HG03159 (cell line): ENCODE results near the gene PDE4B.

ENCODE experiments used
- ATAC-seq: cut with Tn5 transposase; IDR thresholded peaks from one replicate; pipeline ENCODE4 v1.9.1; 2021; ENCODE audit warnings: mild to moderate bottlenecking, moderate library complexity; ENCODE audit not compliant: unreplicated experiment

The PDE4B gene

GRCh38 chr1:66275083-66275482, 482.4 kb downstream of the PDE4B start:
- no peak for ATAC-seq

DNA sequence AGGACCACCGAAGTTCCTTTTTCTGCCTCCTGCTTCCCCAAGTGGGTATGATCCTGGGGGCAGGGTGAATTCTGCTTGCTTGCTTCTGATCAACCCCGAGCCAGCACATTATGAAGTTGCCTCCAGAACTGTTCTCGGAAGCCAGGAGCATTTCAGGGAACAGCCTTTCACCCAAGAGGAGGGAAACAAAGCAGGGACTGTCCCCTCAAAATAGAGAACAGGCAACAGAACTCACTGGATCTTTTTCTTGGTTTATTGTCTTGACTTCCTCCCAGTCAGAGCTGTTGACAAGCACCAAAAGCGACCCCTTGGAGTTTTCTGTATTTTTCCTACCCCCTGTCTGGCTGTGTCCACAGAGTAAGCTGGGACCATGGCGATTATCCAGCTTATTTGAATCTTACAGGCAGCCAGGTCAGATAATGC, 482.9 kb downstream of the PDE4B start:
- ATAC-seq: no peak

DNA sequence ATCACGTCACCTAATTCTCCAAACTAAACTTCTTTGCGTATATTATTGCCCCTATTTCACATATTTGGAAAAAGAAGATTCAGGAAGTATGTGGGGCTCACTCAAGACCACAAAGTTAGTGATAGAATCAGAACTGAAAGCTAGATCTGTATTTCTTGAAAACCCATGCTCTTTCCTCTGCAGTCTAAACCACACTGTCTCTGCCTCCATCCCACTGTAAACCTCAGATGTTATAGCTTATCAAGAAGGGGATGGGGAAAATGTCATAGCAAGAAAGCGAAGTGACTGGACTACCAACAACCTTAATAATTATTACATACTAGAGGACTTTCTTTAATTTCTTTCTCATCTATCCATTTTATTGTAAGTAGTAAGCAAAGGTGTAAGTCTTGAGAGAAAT, 483.5 kb downstream of the PDE4B start:
- peak; percentile 69 for ATAC-seq

DNA sequence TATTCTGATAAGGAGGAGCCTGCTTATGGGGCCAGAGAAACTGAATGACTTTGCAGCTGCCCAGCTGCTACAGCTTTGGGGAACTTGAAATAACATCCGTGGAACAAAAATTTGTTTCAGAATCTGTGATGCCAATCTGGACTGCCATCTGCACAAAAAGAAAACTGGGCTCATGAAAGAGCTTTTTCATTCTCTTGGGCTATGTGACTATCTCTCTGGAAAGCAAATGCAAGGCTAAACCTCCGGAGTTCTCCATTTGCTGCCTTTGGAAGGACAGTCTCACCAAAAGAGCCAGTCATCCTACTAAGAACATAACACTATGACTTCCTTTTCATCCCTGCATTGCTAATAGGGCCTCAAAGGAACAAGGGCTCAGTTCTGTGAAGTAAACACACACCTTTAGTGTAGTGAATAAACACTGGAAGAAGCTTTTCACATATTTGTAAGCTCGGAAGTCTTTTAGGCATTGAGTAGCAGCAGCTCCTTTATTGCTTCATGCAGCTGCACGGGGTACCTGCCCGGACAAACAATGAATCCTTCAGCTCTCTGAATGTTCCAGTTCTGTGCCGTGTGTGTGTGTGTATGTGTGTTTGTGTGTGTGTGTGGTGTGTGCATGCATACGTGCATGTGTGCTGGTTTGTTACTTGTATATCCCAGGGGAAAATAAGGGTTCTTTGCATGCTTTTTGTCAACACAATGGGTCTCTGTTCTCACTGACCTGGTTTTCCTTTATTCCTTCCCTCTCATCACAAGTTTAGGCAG, 485.7 kb downstream of the PDE4B start:
- peak; percentile 27 for ATAC-seq

- no peak for ATAC-seq
Observed at GRCh38 chr1:66281808-66282207, 489.1 kb downstream of the PDE4B start.

DNA sequence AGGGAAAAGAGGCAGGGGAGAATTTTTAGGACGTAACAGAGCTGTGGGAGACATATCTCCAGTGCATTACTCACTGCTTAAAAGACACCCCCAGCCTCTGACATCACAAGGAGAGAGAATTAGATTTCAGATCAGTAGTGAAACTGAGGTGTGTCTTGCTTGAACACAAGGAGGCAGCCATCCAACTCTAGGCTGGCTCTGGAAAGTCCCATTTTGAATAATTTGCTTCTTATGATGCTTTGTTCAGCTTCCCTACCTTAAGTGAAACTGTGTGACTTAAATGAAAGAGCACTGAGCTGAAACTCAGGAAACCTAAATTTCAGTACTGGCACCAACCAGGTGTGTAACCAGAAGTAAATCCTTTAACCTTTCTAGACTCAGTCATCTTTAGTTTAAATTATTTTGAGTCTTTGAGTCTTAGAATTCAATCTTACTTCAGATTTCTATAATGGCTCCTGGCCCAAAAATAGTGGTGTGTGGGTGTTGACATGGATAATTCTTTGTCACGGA, 489.7 kb downstream of the PDE4B start:
- peak; percentile 80 for ATAC-seq

GRCh38 chr1:66282891-66283621, 490.4 kb downstream of the PDE4B start:
- ATAC-seq: no peak

DNA sequence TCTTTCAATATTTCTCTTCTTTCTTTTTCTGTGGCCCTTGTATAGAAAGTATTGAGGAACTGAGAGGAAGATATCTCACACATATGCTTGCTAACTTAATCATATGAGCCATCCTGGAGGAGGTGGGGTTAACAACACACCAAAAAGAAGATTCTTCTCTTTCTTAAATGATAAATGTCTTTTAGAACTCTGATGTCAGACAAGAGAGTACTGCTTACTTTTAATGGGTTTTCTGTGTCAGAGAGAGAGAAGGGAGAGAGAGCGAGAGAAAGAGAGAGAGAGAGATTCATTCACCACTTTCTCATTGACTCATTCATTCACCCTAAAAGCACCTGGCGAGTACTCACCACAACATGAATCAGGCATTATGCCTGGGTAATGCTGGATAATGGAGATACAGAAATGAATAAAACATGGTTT, 490.9 kb downstream of the PDE4B start:
- ATAC-seq: peak; percentile 52

DNA sequence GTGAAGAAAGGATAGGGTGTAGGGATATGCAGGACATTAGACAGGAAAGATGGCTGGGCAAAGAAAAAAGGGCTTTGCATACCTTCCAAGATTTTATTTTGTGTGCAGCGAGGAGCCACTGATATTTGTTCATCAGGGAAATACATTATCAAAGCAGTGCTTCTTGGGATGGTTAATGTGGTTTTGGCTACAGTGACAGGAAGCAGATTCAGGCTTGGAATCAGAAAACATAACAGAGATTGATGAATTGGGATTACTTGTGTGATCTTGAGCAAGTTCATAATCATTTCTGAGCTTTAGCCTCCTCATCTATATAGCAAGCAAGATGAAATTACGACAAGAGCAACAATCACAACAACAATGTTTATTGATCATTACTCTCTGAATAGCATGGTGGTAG, 492.1 kb downstream of the PDE4B start:
- ATAC-seq: no peak

DNA sequence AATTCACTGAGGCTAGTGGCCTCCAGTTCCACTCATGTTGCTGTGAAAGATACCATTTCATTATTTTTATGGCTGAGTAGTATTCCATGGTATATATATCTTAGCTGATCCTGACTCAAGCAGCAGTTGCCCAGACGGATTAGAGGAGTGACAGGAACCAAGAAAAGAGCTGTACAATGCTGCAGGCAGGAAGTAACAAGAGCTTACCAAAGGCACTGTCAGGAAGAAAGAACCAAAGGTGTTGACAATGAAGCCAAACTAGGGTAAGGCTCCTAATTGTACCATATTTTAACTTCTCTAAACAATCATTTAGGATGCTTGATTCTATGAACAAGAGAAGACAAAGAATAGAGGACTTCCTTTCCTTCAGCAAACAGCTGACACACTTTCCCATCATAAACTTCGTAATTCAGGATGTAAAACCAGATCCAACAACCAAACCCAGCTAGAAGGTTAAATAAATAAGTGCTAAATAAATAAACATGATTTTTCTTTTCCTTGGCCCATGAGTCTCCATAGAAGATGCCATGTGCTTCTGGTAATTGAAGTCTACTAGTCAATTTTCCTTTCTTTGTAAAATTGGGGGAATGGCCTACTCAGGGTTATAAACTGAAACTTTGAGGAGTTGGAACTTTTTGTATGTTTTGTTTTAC, 493.0 kb downstream of the PDE4B start:
- no peak for ATAC-seq

GRCh38 chr1:66286307-66286706, 493.6 kb downstream of the PDE4B start:
- no peak for ATAC-seq

GRCh38 chr1:66288048-66288447, 495.4 kb downstream of the PDE4B start:
- ATAC-seq: no peak

DNA sequence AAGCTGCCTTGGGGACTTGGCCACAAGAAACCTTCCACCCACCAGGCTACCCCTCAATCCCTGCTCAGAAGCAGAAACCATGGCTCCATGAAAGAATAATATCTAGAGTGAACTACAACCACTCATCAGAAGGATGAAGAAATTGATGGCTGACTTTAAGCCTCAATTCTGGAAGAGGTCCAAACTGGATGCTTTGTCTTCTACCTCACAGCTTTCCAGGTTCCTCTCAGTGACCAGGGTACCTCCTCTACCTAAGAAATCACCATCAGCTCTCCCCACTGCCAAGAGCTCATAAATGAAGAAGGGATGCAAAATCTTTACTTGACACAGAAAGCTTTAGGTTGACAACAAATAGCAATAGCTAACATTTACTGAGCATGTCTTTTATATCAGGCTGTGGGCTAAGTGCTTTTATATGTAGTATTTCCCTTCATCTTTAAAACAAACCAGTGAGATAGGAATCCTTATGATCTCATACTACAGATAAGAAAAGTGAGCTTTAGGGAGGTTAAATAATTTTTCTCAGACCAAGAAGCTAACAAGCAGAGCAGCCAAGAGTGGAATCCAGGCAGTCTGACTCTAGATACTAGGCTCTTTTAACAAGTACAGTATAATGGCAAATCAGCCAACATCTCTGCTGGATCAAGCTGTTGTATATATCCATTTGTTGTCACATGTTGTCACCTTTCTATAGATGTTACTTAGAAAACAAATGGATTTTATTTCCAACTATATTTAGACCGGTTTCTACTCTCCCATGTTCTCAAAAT, 498.3 kb downstream of the PDE4B start:
- no peak for ATAC-seq

DNA sequence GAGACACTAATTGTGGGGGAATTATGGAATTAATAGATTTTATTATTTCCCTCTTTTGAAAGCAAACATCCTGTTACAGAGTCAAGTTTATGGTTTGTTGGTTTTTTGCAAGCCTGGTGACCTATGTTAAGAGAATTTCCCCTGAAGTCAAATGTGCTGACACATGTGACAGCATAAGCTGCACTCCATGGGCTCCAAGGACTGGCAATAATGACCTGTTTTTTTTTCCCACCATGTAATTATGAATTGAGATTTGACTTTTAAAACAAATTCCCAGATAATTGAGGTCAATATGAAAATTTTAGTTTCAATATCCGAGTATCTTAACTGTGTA, 498.8 kb downstream of the PDE4B start:
- no peak for ATAC-seq

DNA sequence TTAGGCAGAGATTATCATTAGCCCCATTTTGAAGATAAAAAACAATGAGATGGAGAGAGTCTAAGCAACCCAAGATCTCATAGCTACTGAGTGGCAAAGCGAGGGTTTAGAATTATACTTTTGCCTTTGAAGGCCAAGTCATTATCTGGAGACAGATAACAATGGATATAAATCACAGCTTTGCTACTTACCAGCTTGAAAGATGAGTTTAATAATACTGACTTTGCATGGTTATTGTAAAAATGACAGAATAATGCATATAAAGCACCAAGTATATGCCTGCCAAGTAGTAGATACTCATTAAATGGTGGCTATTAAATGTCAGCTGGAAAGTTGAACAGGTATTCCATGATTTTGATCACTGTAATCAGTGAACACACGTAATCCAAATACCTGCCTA, 499.6 kb downstream of the PDE4B start:
- ATAC-seq: no peak

GRCh38 chr1:66292944-66293343, 500.2 kb downstream of the PDE4B start:
- ATAC-seq: no peak

GRCh38 chr1:66294707-66295370, 502.1 kb downstream of the PDE4B start:
- no peak for ATAC-seq

GRCh38 chr1:66295803-66296202, 503.1 kb downstream of the PDE4B start:
- no peak for ATAC-seq

GRCh38 chr1:66296370-66296769, 503.7 kb downstream of the PDE4B start:
- ATAC-seq: no peak

DNA sequence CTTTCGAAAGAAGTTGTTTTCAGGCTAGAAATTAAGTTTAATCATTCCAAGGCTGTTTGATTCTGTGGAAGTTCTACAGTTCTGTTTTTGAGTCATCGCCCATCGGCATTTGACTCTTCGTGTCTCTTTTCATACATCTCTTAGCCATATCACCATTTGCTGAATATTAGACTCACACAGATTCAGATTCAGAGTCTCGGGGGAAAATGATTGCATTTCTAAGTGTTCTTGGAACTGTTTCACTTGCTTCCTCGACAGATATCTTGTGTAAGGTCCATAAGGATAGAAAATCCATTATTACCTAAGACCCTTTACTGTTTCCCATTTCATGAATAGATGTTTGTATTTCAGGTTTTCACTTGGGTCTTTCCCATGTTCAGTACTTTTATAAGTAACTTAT, 504.3 kb downstream of the PDE4B start:
- ATAC-seq: no peak

DNA sequence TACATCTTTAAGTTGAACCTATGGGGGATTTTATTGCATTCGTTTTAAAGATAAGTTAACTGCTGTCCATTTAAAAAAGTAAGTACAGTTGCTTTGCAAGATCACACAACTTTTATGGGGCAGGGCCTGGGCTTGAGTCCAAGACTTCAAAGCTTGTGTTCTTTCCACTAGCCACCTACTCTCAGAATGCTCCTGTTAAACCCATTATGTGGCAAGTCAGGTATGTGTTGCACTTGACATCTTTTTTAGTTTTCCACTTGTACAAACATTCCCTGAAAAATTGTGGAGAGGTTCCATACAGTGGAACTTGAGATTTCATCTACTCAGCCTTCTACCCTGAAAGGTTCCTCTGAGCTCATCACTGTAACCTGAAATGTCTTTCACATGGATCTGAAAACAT, 505.8 kb downstream of the PDE4B start:
- ATAC-seq: no peak
